NCI-H345 (cell line): Measurements from ENCODE around the gene CUL1.

Source experiments
- DNase-seq: peaks from one replicate; lab custom pipeline; 2025; lab: John Stamatoyannopoulos, UW

The CUL1 gene

DNA sequence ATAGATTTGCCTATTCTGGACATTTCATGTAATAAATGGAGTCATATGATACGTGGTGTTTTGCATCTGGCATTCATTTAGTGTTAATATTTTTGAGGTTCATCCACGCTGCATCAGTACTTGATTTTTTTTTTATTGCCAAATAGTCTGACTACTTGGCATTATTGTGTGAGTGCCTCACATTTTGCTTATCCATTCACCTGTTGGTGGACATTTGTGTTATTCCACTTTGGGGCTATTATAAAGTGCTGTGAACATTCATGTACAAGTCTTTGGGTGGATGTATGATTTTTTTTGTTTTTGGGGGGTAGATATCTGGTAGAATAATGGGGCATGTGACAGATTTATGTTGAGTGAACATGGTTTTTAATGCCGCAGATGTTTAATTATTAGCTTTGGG is 19.7 kb downstream of the CUL1 start:
- DNase-seq, result no peak

DNA sequence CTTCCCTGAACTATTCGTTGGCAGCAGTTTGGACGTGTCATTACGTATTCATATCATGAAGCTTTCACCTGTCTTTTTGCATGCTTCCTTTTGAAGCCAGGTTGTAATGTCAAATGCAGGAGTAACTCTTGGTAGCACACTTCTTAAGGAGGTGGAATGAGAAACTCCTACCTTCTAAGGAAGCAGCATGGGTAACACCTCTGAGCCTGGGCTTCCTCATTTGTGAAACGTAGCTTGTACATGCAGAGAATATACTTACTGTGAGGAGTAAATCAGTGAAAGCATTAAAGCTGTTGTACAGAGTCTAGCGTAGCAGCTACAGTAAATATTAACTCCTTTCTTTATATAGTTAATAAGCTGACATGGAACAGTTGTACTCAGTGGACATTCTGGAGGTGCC is 21.1 kb downstream of the CUL1 start:
- DNase-seq, result no peak

DNA sequence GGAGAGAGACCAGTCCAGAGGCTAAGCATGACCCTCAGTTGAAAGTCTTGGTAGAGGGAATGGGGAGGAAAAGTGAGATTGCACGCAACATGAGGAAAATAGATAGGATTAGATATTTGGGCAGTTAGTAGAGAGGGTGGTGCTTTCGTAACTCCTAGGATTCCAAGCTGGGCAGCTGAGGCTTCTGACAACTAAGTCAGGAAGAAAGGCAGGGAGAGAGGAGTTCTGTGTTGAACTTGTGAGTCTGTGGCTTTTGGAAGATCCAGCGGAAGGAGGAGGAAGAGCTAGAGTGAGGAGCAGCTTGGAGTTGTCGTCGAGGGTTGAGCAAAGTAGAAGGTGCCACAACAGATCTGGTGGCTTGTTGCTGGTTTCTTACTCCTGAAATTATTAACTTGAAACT is 21.8 kb downstream of the CUL1 start:
- no peak for DNase-seq

GRCh38 chr7:148721390-148721789 is 22.7 kb downstream of the CUL1 start:
- no peak for DNase-seq

GRCh38 chr7:148722340-148723165 is 23.9 kb downstream of the CUL1 start:
- peak; percentile 58 for DNase-seq

DNA sequence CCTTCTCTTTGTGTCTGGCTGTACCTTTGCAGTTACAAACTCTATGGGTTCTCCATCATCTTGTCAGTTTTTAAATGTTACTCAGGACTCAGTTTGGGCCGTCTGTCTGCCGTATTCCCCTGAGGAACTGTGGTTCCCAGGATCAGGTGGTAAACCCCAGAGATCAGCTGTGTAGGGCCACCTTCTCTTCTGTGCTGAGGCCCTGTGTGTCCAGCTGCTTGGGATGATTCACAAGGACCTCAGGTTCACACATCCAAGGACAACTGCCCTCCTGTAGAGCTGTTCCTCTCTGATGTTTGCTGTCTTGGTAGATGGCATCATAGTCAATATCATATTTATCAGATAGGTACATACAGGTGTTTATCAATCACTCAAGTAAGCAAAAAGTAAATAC is 24.5 kb downstream of the CUL1 start:
- DNase-seq, result no peak

DNA sequence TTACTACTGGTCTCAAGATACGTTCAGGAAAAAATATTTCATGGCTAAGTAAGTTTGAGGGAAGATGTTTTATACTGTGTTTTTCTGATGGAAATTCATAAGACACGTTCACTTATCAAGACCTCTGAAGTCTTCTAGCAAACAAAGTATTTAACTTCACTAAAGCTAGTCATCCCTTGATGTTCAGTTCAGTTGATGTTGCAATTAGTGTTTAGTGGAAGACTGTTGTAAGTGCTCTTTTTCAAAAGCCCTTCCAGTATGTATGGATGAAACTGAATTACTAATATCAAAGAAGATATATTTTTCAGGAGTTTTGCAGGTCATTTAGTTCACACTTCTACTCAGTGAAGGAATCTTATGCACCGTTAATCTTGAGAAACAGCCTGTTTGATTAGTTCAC is 25.1 kb downstream of the CUL1 start:
- DNase-seq, result no peak

- no peak for DNase-seq
Observed at GRCh38 chr7:148726385-148726784, 27.7 kb downstream of the CUL1 start.

GRCh38 chr7:148727501-148728278 is 29.0 kb downstream of the CUL1 start:
- no peak for DNase-seq

DNA sequence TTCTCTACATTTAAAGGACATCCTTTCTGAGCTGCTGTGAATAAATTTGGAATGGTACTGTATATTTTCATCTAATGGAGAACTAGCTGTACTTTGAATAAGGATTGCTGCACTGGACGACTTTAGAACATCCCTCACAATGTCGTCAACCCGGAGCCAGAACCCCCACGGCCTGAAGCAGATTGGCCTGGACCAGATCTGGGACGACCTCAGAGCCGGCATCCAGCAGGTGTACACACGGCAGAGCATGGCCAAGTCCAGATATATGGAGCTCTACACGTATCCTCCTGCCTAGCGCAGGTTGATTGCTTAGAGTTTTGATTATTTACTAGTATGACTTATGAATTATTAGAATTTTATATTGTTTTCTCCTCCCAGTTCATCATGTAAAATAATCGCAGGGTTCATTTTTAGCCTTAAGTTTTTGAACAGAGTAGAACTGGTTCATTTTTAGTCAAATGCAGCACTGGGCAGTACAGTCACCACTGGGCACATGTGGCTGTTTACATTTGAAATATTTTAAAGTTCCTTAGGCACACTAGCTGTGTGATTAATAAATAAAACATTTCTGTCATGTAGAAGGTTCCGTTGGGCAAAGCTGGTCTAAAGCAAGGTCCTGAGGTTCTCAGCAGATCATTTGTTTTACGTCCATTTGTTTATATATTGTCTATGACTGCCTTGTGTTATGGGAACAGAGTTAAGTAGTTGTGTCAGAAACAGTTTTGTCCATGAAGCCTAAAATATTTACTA is 31.5 kb downstream of the CUL1 start:
- DNase-seq, result no peak

- no peak for DNase-seq
Observed at GRCh38 chr7:148732862-148733261, 34.2 kb downstream of the CUL1 start.

DNA sequence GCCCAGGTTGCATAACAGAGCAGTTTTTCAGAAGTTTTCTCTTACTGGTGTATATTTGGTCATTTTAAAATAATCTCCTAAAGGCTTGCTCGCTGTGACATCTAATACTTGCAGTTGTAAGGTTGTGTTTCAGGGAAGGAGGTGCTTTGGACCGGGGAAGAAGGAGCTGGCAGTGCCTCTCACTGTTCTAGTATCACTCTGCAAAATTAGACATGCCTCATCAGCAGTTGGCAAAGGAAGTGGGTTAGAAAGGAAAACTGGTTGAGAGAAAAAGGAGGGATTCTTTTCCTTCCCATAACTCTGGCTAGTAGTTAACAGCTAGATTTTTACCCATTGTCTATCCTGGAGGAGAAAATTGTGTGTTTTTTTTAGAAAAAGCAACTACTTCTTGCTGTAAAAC is 34.8 kb downstream of the CUL1 start:
- DNase-seq, result no peak

GRCh38 chr7:148735141-148735540 is 36.4 kb downstream of the CUL1 start:
- no peak for DNase-seq

- no peak for DNase-seq
Observed at GRCh38 chr7:148735967-148736366, 37.3 kb downstream of the CUL1 start.

DNA sequence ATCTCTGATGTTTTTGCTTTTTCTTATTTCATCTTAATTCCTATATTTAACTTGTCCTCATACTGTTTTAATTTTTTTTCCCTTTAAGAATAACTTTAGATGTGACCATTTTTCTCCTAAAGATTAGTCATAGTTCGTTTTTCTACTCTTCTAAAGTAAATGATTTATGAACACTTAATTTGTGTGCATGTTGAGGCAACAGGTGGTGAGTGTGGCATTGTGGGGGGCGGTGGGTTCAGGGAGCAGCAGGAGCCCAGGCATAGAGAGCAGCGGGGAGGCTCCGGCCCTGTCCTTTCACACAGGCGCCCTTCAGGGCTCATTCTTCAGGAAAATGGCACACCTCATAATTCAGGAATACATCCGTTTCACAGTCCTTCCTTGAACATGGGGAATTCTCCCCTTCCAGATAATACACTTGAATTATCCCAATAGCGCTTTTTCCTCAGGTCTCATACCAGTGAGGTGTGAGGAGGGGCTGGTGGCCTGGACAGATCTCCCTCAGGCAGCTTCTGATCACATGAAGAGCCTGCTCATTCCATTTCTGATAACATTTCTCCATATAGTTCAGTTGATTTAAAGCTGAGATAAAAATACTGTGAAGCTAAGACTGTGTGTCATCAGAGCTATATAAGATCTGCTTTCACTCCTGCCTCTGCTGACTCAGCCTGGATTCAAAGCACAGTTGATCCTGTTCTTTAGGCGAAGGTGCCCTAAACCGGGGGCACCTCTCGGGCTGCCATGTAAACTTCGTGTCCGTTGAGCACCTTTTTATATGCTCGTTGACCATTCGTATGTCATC is 40.2 kb downstream of the CUL1 start:
- DNase-seq, result no peak

DNA sequence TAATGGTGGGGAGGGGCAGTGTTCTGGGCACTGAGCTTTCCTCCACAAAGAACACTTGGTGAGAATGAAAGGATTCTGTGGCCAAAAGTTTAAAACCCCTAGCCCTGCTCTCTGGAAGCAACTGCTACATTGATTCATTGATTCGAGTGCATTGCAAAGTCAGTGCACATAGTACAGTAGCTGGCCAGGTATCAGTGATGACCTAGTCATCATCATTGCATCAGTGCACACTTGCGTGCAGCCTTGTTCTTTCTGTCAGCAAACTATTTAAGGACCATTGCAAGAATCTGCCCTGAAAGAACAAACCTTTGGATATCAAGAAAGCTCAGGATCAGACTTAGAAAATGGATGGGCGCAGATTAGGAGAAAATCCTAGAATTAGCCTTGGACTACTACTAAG is 47.4 kb downstream of the CUL1 start:
- no peak for DNase-seq

- no peak for DNase-seq
Observed at GRCh38 chr7:148747274-148747673, 48.6 kb downstream of the CUL1 start.

DNA sequence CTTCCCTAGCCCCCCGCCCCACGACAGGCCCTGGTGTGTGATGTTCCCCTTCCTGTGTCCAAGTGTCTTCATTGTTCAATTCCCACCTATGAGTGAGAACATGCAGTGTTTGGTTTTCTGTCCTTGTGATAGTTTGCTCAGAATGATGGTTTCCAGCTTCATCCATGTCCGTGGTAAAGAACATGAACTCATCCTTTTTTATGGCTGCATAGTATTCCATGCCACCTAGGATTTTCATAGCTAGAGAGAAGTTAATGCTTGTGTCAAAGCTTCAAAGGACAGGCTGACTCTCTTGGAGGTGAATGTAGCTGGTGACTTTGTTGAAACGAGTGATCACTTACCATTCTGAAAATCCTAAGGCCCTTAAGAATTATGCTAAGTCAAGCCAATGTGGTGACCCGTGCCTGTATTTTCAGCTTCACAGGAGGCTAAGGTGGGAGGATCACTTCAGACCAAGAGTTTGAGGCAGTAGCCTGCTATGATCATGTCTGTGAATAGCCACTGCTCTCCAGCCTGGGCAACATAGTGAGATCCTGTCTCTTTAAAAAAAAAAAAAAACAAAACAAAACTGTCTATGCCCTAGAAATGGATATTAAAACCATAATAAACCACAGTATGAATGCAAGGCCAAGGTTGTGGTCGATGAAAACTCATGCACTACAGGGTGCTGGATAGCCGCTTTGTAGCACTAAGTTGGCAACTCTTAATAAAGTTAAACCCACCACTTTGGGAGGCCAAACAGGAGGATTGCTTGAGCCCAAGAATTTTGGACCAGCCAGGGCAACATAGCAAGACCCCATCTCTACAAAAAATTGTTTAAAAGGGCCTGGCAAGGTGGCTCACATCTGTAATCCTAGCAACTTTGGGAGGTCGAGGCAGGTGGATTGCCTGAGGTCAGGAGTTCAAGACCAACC is 52.0 kb downstream of the CUL1 start:
- no peak for DNase-seq

- no peak for DNase-seq
Observed at GRCh38 chr7:148753224-148753623, 54.5 kb downstream of the CUL1 start.

GRCh38 chr7:148754912-148755311 is 56.2 kb downstream of the CUL1 start:
- no peak for DNase-seq
